Stimulated activated CD4-positive, alpha-beta T cell treated with anti-CD3 and anti-CD28 coated beads, Interleukin-2, amount 100 ng/mL, for 48 hours (primary cell): Measurements from ENCODE around the gene NOP58.
"Not testable (repeated sequence)": the region's sequence is repeated elsewhere in the genome, so short reads cannot be mapped to it uniquely, and the experiment has no call there.

Experiments used
- DNase-seq, 2 donors: peaks; one replicate each; pipeline ENCODE4 v3.0.0-alpha.2; 2020

The NOP58 gene

DNA sequence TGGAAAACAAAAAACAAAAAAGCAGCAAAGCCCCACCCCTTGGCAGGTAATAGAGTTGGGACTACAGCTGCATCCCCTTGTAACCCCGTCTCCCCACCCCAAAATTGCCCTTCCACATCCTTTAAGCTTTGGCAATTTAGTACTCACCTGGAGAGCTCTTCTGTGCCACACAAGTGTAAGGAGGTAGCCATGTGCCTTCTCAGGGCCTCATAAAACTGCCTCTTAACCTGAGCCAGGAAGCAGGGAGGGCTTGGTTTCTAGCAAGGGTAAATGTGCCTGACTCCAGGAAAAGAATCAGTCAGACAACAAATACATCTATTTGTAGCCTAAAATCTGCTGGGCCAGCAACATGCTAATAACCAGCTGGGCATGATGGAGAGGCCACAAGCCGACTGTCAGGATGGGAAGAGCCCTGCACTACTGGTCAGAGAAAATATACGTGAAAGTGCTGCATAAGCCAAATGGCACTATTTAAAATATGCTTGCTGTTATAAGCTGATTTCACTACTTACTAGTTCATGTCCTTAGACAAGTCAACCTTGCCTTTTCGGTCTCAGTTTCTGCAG, 46.3 kb downstream of the NOP58 start:
- DNase-seq: no peak

DNA sequence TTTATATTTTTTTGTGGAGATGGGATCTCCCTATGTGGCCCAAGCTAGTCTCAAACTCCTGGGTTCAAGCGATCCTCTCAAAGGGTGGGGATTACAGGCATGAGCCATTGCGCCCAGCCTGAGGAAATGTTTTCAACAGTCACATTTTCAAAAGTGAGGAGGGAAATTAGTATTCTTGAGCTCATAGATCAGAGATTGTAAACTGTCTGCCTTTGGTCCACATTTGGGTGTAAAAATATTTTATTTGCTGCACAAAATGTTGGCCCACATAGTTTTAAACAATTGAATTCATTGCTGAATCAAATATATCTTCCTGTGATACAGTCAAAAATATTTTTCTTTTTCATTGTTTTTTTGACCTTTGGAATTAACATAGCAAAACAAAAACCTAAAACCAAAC, 48.6 kb downstream of the NOP58 start:
- no peak for DNase-seq

DNA sequence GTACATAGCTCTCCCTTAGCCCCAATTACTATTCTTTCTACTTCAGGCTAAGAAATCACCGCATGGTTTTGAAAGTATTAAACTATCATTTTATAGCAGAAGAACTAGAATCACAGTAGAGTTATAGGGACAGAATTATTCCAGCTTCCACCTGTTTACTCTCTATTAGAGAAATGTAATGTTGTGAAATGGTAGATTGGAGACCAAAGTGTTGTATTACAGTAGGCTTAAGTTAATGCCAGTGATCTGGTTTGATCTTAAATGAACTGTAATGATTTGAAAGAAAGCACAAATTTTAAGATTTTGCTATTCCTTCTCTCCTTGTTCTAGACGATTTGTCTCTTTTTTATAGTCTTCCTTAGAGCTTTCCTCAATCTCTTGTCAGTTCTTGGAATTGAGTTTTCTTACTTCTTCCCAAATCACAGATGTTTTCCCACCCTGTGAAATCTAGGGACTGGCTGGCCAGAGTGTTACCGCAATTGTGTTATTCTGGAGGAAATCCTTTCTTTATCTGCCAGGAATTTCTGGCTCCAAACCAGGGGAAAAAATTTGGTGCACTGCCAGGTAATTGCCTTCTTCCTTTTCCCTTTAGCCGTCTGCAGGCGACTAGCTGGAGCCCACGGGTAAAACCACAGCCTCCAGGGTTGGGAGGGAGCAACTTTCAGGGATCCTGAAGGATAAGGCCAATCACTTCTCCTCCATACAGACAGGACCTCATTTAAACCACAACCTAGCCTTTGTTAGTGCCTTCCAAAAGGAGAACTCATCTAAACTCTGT, 51.7 kb downstream of the NOP58 start:
- DNase-seq: no peak

DNA sequence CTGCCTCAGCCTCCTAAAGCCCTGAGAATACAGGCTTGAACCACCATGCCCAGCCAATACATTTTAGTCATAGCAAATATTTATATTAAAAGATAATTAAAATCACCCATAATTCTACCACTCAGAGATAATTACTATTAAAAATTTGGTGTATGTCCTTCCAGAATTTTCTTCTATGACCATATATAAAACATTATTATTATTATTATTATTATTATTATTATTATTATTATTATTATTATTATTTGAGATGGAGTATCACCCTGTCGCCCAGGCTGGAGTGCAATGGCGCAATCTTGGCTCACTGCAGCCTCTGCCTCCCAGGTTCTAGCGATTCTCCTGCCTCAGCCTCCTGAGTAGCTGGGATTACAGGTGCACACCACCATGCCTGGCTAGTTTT, 54.8 kb downstream of the NOP58 start:
- DNase-seq: not testable (repeated sequence)

DNA sequence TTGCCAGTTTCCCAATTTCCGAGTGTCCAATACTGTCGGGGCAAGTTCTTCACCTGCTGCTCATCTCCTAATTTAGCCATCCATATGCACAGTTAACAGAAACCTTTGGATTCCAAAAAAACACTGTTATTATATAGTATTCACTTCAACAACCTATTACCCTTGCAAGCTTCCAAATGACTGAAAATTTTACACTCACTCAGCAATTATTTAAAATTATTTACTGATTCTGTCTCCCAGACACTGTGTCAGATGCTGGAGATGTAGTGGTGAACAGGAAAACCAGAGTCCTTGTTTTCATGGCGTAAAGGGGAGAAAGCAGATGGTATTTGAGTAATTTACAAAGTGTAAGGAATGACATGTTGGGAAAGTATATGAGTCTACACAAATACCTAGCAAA, 56.9 kb downstream of the NOP58 start:
- DNase-seq: no peak

DNA sequence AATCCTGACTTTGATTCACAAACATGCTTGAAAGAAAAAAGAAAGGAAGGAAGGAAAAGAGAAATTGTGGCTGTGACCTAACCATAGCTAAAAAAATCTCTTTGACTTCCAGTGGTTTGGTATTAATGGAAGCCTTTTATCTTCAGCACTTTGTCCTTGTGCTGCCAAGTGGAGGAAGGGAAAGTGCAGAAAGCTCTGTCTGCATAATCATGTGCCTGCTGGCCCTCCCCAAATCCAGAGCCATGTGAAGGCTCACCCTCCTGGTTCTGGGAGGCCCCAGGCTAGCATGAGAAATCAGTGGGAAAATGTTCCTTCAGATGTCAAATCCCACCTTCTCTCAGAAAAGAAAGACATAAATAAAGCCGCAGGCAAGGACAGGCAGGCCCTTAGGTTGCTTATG, 62.3 kb downstream of the NOP58 start:
- DNase-seq: no peak

DNA sequence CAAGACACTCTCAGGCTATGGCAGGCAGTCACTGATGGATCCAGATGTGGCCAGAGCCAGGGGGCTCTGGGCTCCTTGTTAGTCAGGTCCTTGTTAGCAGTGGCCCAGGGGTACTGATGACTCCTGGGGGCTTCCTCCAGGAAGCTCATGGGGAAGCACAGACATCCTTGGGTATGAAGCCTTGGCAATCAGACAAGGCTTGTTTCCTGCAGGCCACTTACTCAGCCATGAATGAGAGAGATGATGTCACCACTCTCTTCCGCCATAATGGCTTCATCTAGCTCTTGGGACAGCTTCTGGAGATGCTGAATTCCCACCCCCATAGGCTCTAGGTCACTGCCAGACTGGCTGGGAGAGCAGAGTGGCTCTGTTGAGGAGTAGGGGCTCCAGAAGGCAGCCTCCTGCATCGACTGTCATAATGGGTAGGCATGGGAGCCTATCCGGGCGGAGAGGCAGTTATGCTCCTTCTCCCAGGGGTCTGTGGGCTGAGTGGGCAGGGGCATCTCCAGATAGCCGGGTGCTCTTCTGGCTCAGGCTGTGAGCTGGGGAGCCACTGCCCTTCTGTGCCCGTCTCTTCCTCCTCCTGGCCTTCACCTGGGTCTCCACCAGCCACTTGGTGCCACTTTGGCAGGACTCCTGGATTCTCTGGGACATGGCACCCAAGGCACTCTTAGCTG, 70.4 kb downstream of the NOP58 start:
- DNase-seq: no peak

DNA sequence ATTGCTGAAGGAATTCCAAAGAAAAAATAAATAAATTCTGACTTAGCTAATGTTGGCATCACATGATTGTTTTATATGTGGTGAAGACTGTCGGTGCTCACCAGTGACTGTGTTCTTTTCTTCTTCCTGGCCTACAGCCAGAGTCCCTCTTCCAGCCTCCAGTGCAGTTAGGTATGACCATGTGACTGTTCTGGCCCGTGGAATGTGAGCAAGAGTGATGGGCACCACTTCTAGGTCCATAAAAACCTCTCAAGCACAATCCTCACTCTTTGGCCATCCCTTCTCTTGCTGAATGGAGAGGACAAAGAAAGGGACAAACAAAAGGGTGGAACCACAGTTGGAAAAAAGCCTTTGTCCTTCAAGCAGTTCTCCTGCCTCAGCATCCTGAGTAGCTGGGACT, 71.6 kb downstream of the NOP58 start:
- DNase-seq: no peak

DNA sequence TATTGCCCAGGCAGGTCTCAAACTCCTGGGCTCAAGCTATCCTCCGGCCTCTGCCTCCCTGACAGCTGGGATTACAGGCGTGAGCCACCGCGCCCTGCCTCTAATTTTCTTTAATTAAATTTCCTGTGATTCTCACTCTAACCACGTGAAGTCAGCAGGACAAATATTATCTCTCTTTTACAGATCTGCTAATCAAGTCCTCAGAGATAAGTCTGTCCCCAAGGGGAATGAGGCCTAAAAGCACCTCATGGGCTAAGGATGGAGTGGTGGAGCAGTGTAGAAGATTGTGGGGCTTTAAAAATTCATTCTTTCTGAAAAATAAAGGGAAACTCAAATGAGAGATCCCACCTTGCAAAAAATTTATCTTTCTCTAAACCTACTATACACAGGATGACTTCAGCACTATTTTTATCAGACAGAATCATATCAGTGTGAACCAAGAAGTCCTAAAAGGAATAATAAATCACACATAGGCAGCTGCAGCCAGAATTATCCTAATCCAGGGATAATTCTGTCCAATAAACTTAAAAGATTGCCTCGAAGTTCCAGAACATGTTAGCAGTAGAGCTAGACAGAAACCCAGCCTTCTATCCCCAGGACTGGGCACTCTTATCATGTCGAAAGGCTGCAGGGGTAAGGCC, 72.3 kb downstream of the NOP58 start:
- DNase-seq: no peak

DNA sequence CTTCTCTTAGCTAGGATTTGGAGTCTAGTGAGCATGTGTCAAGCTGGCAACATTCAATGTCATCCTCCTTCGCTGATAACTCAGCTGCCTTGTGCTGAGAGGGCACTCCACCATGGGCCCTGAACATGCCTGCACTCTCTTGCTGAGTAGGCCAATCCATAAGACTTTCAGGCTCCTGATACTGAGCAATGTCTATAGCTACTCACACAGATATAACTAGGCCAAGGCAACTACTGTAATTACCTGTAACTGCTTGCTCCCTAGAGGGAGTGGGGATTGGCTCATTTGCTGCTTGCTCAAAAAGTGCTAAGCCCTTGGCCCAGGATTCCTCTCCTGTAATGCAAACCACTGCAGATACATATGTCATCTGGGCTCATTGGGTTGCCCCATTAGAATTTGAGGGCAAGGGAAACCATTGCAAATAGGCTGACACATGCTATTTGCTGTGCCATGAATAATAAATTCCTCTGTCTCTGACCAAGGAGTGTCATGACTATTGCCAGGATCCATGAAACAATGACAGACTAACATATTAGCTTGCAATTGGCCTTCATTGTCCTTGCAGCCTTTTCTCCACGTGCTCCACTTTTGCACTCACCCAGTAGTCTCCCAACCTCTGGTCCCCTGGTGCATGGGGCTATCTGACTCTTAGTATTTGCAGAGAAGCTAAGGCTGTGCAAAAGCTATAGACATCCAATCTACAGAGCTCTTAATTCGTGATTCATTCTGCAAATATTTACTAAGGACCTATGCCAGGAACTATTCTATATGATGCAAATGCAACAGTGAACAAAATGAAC, 73.7 kb downstream of the NOP58 start:
- DNase-seq: no peak

DNA sequence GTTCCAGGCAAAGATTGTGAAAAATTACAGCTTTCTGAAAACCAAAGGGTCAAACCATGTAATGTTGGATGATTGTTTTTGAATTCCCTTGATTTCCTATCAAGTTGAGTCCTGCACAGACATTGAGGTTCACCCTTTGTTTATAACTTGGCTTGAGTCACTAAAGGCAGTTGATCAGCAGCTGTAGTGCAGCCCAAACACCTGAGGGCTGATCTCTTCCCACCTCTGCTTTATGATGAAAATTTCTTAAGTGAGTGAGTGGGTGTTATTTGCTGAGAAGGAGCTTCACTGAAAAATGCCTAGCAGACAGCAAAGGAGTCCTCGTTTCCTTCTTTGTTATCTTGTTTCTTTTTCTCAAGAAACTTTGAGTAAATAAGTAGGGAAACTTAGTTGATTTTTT, 78.6 kb downstream of the NOP58 start:
- DNase-seq: no peak

DNA sequence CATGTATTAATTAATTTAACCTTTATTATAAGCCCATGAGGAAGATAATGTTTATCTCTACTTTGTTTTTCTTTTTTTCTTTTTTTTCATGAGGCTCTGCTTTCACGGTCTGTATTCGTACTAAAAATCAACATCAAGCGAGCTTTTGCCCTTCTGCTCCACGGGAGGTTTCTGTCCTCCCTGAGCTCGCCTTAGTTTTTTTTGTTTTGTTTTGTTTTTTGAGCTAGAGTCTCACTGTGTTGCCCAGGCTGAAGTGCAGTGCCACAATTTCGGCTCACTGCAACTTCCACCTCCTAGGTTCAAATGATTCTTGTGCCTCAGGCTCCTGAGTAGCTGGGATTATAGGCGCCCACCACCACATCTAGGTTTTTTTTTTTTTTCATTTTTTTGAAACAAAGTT, 80.6 kb downstream of the NOP58 start:
- DNase-seq: no peak
